ENCODE measurements around the gene ASGR1.
"Not testable (repeated sequence)": the region's sequence is repeated elsewhere in the genome, so short reads cannot be mapped to it uniquely, and the experiment has no call there.

ASGR1 gene

GRCh38 chr17:7158424-7158823, 20.7 kb downstream of the ASGR1 start:
- not testable (repeated sequence) for DNase-seq

GRCh38 chr17:7156342-7156940, 22.7 kb downstream of the ASGR1 start:
- DNase-seq, result no peak

GRCh38 chr17:7147772-7148171, 31.4 kb downstream of the ASGR1 start:
- no peak for DNase-seq

GRCh38 chr17:7146115-7146514, 33.1 kb downstream of the ASGR1 start:
- no peak for DNase-seq

- no peak for DNase-seq
These were observed 35.0 kb downstream of the ASGR1 start for GRCh38 chr17:7144213-7144612.

- no peak for DNase-seq
These were observed 37.3 kb downstream of the ASGR1 start for GRCh38 chr17:7141824-7142223.

- DNase-seq, result no peak
These were observed 39.8 kb downstream of the ASGR1 start for GRCh38 chr17:7139400-7139799.

- no peak for DNase-seq
These were observed 40.3 kb downstream of the ASGR1 start for GRCh38 chr17:7138800-7139381.

- no peak for DNase-seq
These were observed 41.8 kb downstream of the ASGR1 start for GRCh38 chr17:7137171-7137943.

- DNase-seq, result peak; percentile 58
These were observed 42.8 kb downstream of the ASGR1 start for GRCh38 chr17:7136266-7136877.

- DNase-seq, result no peak
These were observed 45.3 kb downstream of the ASGR1 start for GRCh38 chr17:7133916-7134315.

GRCh38 chr17:7133424-7133823, 45.7 kb downstream of the ASGR1 start:
- peak; percentile 18 for DNase-seq

- peak; percentile 22 for DNase-seq
These were observed 46.6 kb downstream of the ASGR1 start for GRCh38 chr17:7132511-7133094.

- no peak for DNase-seq
These were observed 47.8 kb downstream of the ASGR1 start for GRCh38 chr17:7131423-7131791.

GRCh38 chr17:7130621-7131422, 48.3 kb downstream of the ASGR1 start:
- DNase-seq, result no peak

- no peak for DNase-seq
These were observed 49.9 kb downstream of the ASGR1 start for GRCh38 chr17:7129311-7129710.

GRCh38 chr17:7128160-7128559, 51.0 kb downstream of the ASGR1 start:
- no peak for DNase-seq

GRCh38 chr17:7127501-7127900, 51.7 kb downstream of the ASGR1 start:
- not testable (repeated sequence) for DNase-seq

GRCh38 chr17:7126386-7126785, 52.8 kb downstream of the ASGR1 start:
- DNase-seq, result not testable (repeated sequence)

- DNase-seq, result no peak
These were observed 54.2 kb downstream of the ASGR1 start for GRCh38 chr17:7124923-7125322.

GRCh38 chr17:7123844-7124243, 55.3 kb downstream of the ASGR1 start:
- DNase-seq, result no peak

Data from activated effector memory CD4-positive, alpha-beta T cell treated with Interleukin-2 at 50 U/mL for 16 hours (primary cell).